B cell (primary cell): ENCODE results near the gene THRB. TPM values are rescaled to one million over a fixed set of nuclear protein-coding genes. Genes with fewer than 3 reads are reported as not detected.

Experiments
- ATAC-seq: fragments of 200-7000 bp; cut with Tn5 transposase; one replicate; pipeline ENCODE4 v1.10.0; 2021; ENCODE audit warnings: low read depth, mild to moderate bottlenecking, moderate number of reproducible peaks, moderate library complexity
- CTCF ChIA-PET: fragments of 350-600 bp; sonication (Branson Sonifier 250); formaldehyde crosslinking; loops from one replicate; lab custom pipeline; 2021; ENCODE audit warnings: antibody characterized with exemption, inconsistent platforms; lab: Charles Lee
- POLR2A ChIA-PET: fragments of 350-600 bp; sonication (Branson Sonifier 250); formaldehyde crosslinking; loops from one replicate; lab custom pipeline; 2021; ENCODE audit warnings: antibody characterized with exemption; lab: Charles Lee
- DNase-seq: peaks from one replicate; pipeline ENCODE4 v3.0.0; 2013
- H2AFZ ChIP-seq: 2 replicates; pipeline ENCODE4 v1.6.1; 2012; ENCODE audit warnings: mild to moderate bottlenecking, low read depth, low read length; ENCODE audit not compliant: insufficient read depth, poor library complexity, severe bottlenecking
- H3K27ac ChIP-seq, 2 donors: 1 replicate in 1 of 2; 2 replicates in 1 of 2; pipeline ENCODE4 v1.5.1; 2012 to 2013; ENCODE audit warnings: low read length in 2 of 2, mild to moderate bottlenecking in 2 of 2, moderate library complexity in 1 of 2
- H3K27me3 ChIP-seq, 4 experiments: fragments of 200-600 bp in 1 of 4; sonication (generic) in 1 of 4; replicated peaks in 1 of 4; 1 replicate in 2 of 4; 2 replicates in 2 of 4; pipeline versions ENCODE4 v1.6.1 to v1.7.0; 2013 to 2016; ENCODE audit warnings: low read length in 3 of 4, mild to moderate bottlenecking in 2 of 4, mixed read lengths in 1 of 4, moderate library complexity in 1 of 4; ENCODE audit not compliant: insufficient read depth in 4 of 4, control insufficient read depth in 3 of 4; ENCODE audit errors: control extremely low read depth in 1 of 4
- H3K36me3 ChIP-seq, 2 experiments: replicated peaks in 1 of 2; 1 replicate in 1 of 2; 2 replicates in 1 of 2; pipeline versions ENCODE4 v1.6.1 to v1.7.1; 2013; ENCODE audit warnings: low read length in 1 of 2; ENCODE audit not compliant: insufficient read depth in 2 of 2, control insufficient read depth in 1 of 2; ENCODE audit errors: control extremely low read depth in 1 of 2, extremely low read depth in 1 of 2
- H3K4me1 ChIP-seq, 2 donors: fragments of 200-600 bp in 1 of 2; sonication (generic) in 1 of 2; 1 replicate in 1 of 2; 2 replicates in 1 of 2; pipeline versions ENCODE4 v1.5.1 to v1.6.1; 2013 to 2017; ENCODE audit warnings: low read length in 2 of 2; ENCODE audit not compliant: control insufficient read depth in 2 of 2, insufficient read depth in 2 of 2
- H3K4me2 ChIP-seq: replicated peaks from 2 replicates; pipeline ENCODE3; 2012; ENCODE audit warnings: mild to moderate bottlenecking, low read depth, low read length; ENCODE audit not compliant: poor library complexity, severe bottlenecking
- H3K4me3 ChIP-seq, 5 experiments: fragments of 200-600 bp in 1 of 5; sonication (generic) in 1 of 5; 1 replicate in 3 of 5; 2 replicates in 2 of 5; pipeline versions ENCODE4 v1.5.1 to v1.7.0; 2011 to 2016; ENCODE audit warnings: low read length in 4 of 5, mild to moderate bottlenecking in 4 of 5, low read depth in 2 of 5, control low read depth in 1 of 5, moderate library complexity in 1 of 5; ENCODE audit not compliant: insufficient read depth in 1 of 5; ENCODE audit errors: control extremely low read depth in 1 of 5, extremely low read depth in 1 of 5
- H3K79me2 ChIP-seq: fragments of 200-600 bp; sonication (generic); one replicate; pipeline ENCODE4 v1.6.0; 2016; ENCODE audit warnings: low read length; ENCODE audit not compliant: control insufficient read depth, insufficient read depth
- H3K9ac ChIP-seq: fragments of 200-600 bp; sonication (generic); 2 replicates; pipeline ENCODE4 v1.6.1; 2017; ENCODE audit warnings: mild to moderate bottlenecking, low read length, moderate library complexity
- H3K9me3 ChIP-seq, 3 donors: one replicate each; pipeline versions ENCODE4 v1.6.1 to v1.7.1; 2013; ENCODE audit warnings: low read length in 2 of 3; ENCODE audit not compliant: control insufficient read depth in 2 of 3, insufficient read depth in 1 of 3; ENCODE audit errors: control extremely low read depth in 1 of 3
- H4K20me1 ChIP-seq: 2 replicates; pipeline ENCODE4 v1.6.0; 2012; ENCODE audit warnings: mild to moderate bottlenecking, low read length; ENCODE audit not compliant: insufficient read depth, control insufficient read depth, poor library complexity, severe bottlenecking
- H3K27ac Mint-ChIP-seq: one replicate; pipeline ENCODE4 v1.8.0; 2021; ENCODE audit warnings: mixed read lengths
- H3K27me3 Mint-ChIP-seq: one replicate; pipeline ENCODE4 v1.8.0; 2021; ENCODE audit warnings: mixed read lengths
- H3K4me1 Mint-ChIP-seq: one replicate; pipeline ENCODE4 v1.8.0; 2021; ENCODE audit warnings: mixed read lengths
- H3K4me3 Mint-ChIP-seq: one replicate; pipeline ENCODE4 v1.8.0; 2021; ENCODE audit warnings: mixed read lengths
- H3K9me3 Mint-ChIP-seq: one replicate; pipeline ENCODE4 v1.8.0; 2022; ENCODE audit warnings: mixed read lengths; ENCODE audit not compliant: insufficient read depth
- CTCF ChIP-seq: fragments of 200-600 bp; IDR thresholded peaks from one replicate; pipeline ENCODE4 v1.8.0; 2022; ENCODE audit warnings: antibody characterized with exemption, mild to moderate bottlenecking
- EZH2 ChIP-seq: IDR thresholded peaks from 2 replicates; pipeline ENCODE4 v1.6.1; 2012; ENCODE audit warnings: borderline replicate concordance, low read depth, mild to moderate bottlenecking, moderate library complexity, low read length; ENCODE audit not compliant: insufficient read depth, poor library complexity, severe bottlenecking
- WGBS: methylation state at CpG from one replicate; pipeline ENCODE4 v1.1.5; 2013; ENCODE audit warnings: missing lambda C conversion rate; ENCODE audit not compliant: insufficient coverage; 5-methylcytosine and 5-hydroxymethylcytosine counted together
- intact Hi-C: fragments of 100-400 bp; cut with micrococcal nuclease; formaldehyde crosslinking; loops from one replicate; pipeline ENCODE4 v1.10.0; 2022
- polyA plus RNA-seq: library from polyadenylated mRNA; depleted of rRNA; stranded (reverse); fragments of >200 nt; gene quantifications from 2 replicates; pipeline ENCODE4 v1.2.3, GENCODE V29; 2012
- total RNA-seq, 2 donors: library from RNA; stranded (reverse); fragments of 120-200 nt in 1 of 2; gene quantifications; 1 replicate in 1 of 2; 2 replicates in 1 of 2; pipeline versions ENCODE4 v1.2.3 to v1.2.4, GENCODE V29; 2013 to 2022

The THRB gene
- total and polyA plus RNA-seq, 2 donors (not counting 1 experiment from before 2014, with no cell fraction given) = 0.86 to 1.8 TPM

GRCh38 chr3:24155276-24155675, 339.4 kb downstream of the THRB start:
- no peaks in the 10 kb centered on the region for H3K9me3 Mint-ChIP-seq
- intact Hi-C loops = no loop called here
- ChIA-PET CTCF (no interaction called here), POLR2A (no interaction called here)
- no peaks in the 10 kb centered on the region for H4K20me1 ChIP-seq
- no peaks in the 10 kb centered on the region for H3K27me3 ChIP-seq
- H2AFZ ChIP-seq = no peak overlapping the region
- no peak overlapping the region for H3K27ac ChIP-seq
- H3K9me3 ChIP-seq = no peaks in the 10 kb centered on the region
- no peak for ATAC-seq
- no peak overlapping the region for H3K27ac Mint-ChIP-seq
- TF ChIP-seq EZH2 (no peak), CTCF (no peak)
- no peak overlapping the region for H3K4me3 ChIP-seq
- DNase-seq = no peak
- H3K4me3 Mint-ChIP-seq = no peak overlapping the region
- H3K4me1 ChIP-seq = no peaks in the 10 kb centered on the region
- no peaks in the 10 kb centered on the region for H3K36me3 ChIP-seq
- no peaks in the 10 kb centered on the region for H3K79me2 ChIP-seq
- peaks cover 4% of the 10 kb centered on the region for H3K27me3 Mint-ChIP-seq
- H3K9ac ChIP-seq = no peak overlapping the region
- H3K4me1 Mint-ChIP-seq = peaks cover 10% of the 10 kb centered on the region
- no peak overlapping the region for H3K4me2 ChIP-seq

- TF ChIP-seq CTCF (no peak), EZH2 (no peak)
- no peak overlapping the region for H3K27ac ChIP-seq
- Mint-ChIP-seq H3K27ac (no peak overlapping the region), H3K27me3 (peaks cover under 1% of the 10 kb centered on the region), H3K4me3 (no peak overlapping the region), H3K9me3 (no peaks in the 10 kb centered on the region), H3K4me1 (peaks cover 10% of the 10 kb centered on the region)
- ATAC-seq = no peak
- no CpG with 5 or more reads among the region's 1 CpG for WGBS
- DNase-seq = no peak
- H3K4me2 ChIP-seq = no peak overlapping the region
- no peak overlapping the region for H3K9ac ChIP-seq
- no peak overlapping the region for H3K4me3 ChIP-seq
- no peaks in the 10 kb centered on the region for H4K20me1 ChIP-seq
- no peak overlapping the region for H2AFZ ChIP-seq
- ChIA-PET POLR2A (no interaction called here), CTCF (no interaction called here)
- H3K9me3 ChIP-seq = no peaks in the 10 kb centered on the region
- no peaks in the 10 kb centered on the region for H3K27me3 ChIP-seq
- intact Hi-C loops = no loop called here
- no peaks in the 10 kb centered on the region for H3K79me2 ChIP-seq
- no peaks in the 10 kb centered on the region for H3K36me3 ChIP-seq
- no peaks in the 10 kb centered on the region for H3K4me1 ChIP-seq
These were observed 339.9 kb downstream of the THRB start for GRCh38 chr3:24154781-24155180.
